Mesenchymal stem cell (in vitro differentiated cells and primary cell): ENCODE measurements around the gene PABPN1L.

Experiments used
- DNase-seq: peaks from one replicate; pipeline ENCODE4 v3.0.0-alpha.2; 2013
- H2AFZ ChIP-seq: one replicate; pipeline ENCODE4 v1.6.1; 2013; ENCODE audit warnings: low read depth, mild to moderate bottlenecking, control low read depth, inconsistent platforms, low read length, moderate library complexity
- H2AK5ac ChIP-seq: 2 replicates; pipeline ENCODE4 v1.6.1; 2013; ENCODE audit warnings: low read length, moderate library complexity, mild to moderate bottlenecking, inconsistent platforms; ENCODE audit not compliant: severe bottlenecking
- H2BK120ac ChIP-seq: one replicate; pipeline ENCODE4 v1.6.1; 2013; ENCODE audit warnings: low read depth, mild to moderate bottlenecking, inconsistent platforms, low read length, moderate library complexity
- H2BK12ac ChIP-seq, 2 experiments: one replicate each; pipeline ENCODE4 v1.6.1; 2013; ENCODE audit warnings: inconsistent platforms in 2 of 2, low read length in 2 of 2, mild to moderate bottlenecking in 2 of 2, moderate library complexity in 2 of 2, control low read depth in 1 of 2
- H2BK15ac ChIP-seq: one replicate; pipeline ENCODE4 v1.6.1; 2013; ENCODE audit warnings: mild to moderate bottlenecking, low read depth, inconsistent platforms; ENCODE audit not compliant: poor library complexity, severe bottlenecking
- H2BK5ac ChIP-seq: 2 replicates; pipeline ENCODE4 v1.6.1; 2013; ENCODE audit warnings: low read depth, mild to moderate bottlenecking, low read length, control low read depth, inconsistent platforms; ENCODE audit not compliant: poor library complexity, severe bottlenecking
- H3K14ac ChIP-seq, 2 experiments: one replicate each; pipeline ENCODE4 v1.6.1; 2013; ENCODE audit warnings: inconsistent platforms in 2 of 2, low read length in 2 of 2, control low read depth in 1 of 2, mild to moderate bottlenecking in 1 of 2, moderate library complexity in 1 of 2
- H3K18ac ChIP-seq, 2 experiments: one replicate each; pipeline ENCODE4 v1.6.1; 2013; ENCODE audit warnings: inconsistent platforms in 2 of 2, low read length in 2 of 2, control low read depth in 1 of 2, low read depth in 1 of 2, mild to moderate bottlenecking in 1 of 2
- H3K23ac ChIP-seq, 2 experiments: one replicate each; pipeline ENCODE4 v1.6.1; 2013; ENCODE audit warnings: inconsistent platforms in 2 of 2, low read length in 2 of 2, mild to moderate bottlenecking in 2 of 2, moderate library complexity in 2 of 2, control low read depth in 1 of 2
- H3K27ac ChIP-seq: 2 replicates; pipeline ENCODE4 v1.5.1; 2013; ENCODE audit warnings: mild to moderate bottlenecking, moderate library complexity, low read length, control low read depth, inconsistent platforms; ENCODE audit not compliant: poor library complexity, severe bottlenecking
- H3K27me3 ChIP-seq, 2 experiments: 2 replicates each; pipeline versions ENCODE4 v1.6.1 to v1.7.0; 2013; ENCODE audit warnings: low read length in 2 of 2, mild to moderate bottlenecking in 2 of 2, moderate library complexity in 2 of 2, control low read depth in 1 of 2, inconsistent platforms in 1 of 2; ENCODE audit not compliant: control insufficient read depth in 1 of 2, insufficient read depth in 1 of 2
- H3K36me3 ChIP-seq, 2 experiments: 2 replicates each; pipeline versions ENCODE4 v1.6.1 to v1.7.0; 2013; ENCODE audit warnings: low read length in 2 of 2, control low read depth in 1 of 2, inconsistent platforms in 1 of 2, low read depth in 1 of 2, mild to moderate bottlenecking in 1 of 2; ENCODE audit not compliant: insufficient read depth in 2 of 2, control insufficient read depth in 1 of 2
- H3K4ac ChIP-seq, 2 experiments: one replicate each; pipeline ENCODE4 v1.6.1; 2013; ENCODE audit warnings: inconsistent platforms in 2 of 2, low read length in 2 of 2, mild to moderate bottlenecking in 2 of 2, moderate library complexity in 2 of 2, control low read depth in 1 of 2, low read depth in 1 of 2
- H3K4me1 ChIP-seq: 2 replicates; pipeline ENCODE4 v1.6.1; 2013; ENCODE audit warnings: low read depth, low read length, control low read depth; ENCODE audit not compliant: control insufficient read depth, insufficient read depth
- H3K4me2 ChIP-seq: 2 replicates; pipeline ENCODE4 v1.6.1; 2013; ENCODE audit warnings: low read length, mild to moderate bottlenecking, inconsistent platforms; ENCODE audit not compliant: poor library complexity, severe bottlenecking
- H3K4me3 ChIP-seq, 2 experiments: 2 replicates each; pipeline versions ENCODE4 v1.5.1 to v1.7.0; 2013; ENCODE audit warnings: low read length in 2 of 2, mild to moderate bottlenecking in 2 of 2, control low read depth in 1 of 2, low read depth in 1 of 2; ENCODE audit not compliant: insufficient read depth in 1 of 2
- H3K79me1 ChIP-seq: replicated peaks from 2 replicates; pipeline ENCODE4 v1.6.1; 2013; ENCODE audit warnings: mild to moderate bottlenecking, control low read depth, low read length, inconsistent platforms; ENCODE audit not compliant: poor library complexity, severe bottlenecking
- H3K9ac ChIP-seq: 2 replicates; pipeline ENCODE4 v1.7.0; 2013; ENCODE audit warnings: mild to moderate bottlenecking, low read length, moderate library complexity
- H3K9me3 ChIP-seq: 2 replicates; pipeline ENCODE4 v1.7.0; 2013; ENCODE audit warnings: mild to moderate bottlenecking, low read length; ENCODE audit not compliant: control insufficient read depth
- H4K8ac ChIP-seq: one replicate; pipeline ENCODE4 v1.6.1; 2013; ENCODE audit warnings: inconsistent platforms, mild to moderate bottlenecking, low read length, moderate library complexity
- H4K91ac ChIP-seq: one replicate; pipeline ENCODE4 v1.6.1; 2013; ENCODE audit warnings: mild to moderate bottlenecking, low read length, inconsistent platforms
- WGBS: methylation state at CpG from one replicate; pipeline ENCODE4 v1.1.7; 2013; ENCODE audit warnings: mixed read lengths; 5-methylcytosine and 5-hydroxymethylcytosine counted together

The PABPN1L gene

DNA sequence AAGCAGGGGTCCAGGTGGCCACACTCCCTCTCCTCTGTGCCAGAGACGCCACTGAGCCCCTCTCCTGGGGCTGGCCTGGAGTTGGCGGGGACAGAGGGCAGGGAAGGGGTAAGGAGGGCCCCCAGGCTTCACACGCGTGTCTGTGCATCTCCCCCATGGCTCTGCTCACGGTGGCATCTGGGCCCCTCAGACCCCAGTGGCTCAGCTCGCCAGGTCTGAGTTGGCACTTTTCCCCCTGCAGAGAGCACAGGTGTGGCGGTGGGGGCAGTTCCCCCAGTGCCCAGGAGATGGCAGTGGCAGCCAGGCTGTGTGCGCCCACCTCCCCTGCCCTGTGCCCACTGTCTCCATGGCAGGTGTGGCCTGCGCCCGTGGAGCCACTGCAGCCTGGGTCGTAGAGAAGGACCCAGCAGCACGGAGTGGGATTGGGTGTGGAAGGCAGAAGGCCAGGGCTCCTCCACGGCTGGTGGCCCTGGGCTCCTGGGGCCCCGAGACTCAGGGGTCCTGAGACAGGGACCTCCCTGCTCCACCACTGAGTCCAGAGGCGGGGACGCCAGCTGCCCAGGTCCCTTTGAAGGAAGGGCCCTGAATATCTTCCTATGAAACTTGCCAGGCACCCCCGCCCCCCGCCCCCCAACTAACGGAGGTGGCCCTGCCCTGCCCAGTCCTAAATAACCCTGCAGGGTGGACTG lies 50.4 kb downstream of the PABPN1L start:
- Histone ChIP-seq H3K27me3 (no peaks in the 10 kb centered on the region), H3K4ac (no peak overlapping the region), H3K79me1 (no peaks in the 10 kb centered on the region), H2BK5ac (no peak overlapping the region), H4K8ac (no peak overlapping the region), H3K4me2 (no peak overlapping the region), H4K91ac (no peak overlapping the region), H2BK15ac (no peak overlapping the region), H2BK12ac (no peak overlapping the region), H3K9me3 (no peaks in the 10 kb centered on the region), H2AK5ac (no peak overlapping the region), H2AFZ (no peak overlapping the region), H3K4me1 (peaks cover 13% of the 10 kb centered on the region), H2BK120ac (no peak overlapping the region), H3K9ac (no peak overlapping the region), H3K4me3 (no peak overlapping the region), H3K14ac (no peak overlapping the region), H3K27ac (no peak overlapping the region), H3K18ac (no peak overlapping the region), H3K23ac (no peak overlapping the region), H3K36me3 (peaks cover 0 to 16% of the 10 kb centered on the region in 2 experiments)
- DNase-seq = peak; percentile 27
- WGBS = 78% methylated on average over 19 of the region's 19 CpGs

DNA sequence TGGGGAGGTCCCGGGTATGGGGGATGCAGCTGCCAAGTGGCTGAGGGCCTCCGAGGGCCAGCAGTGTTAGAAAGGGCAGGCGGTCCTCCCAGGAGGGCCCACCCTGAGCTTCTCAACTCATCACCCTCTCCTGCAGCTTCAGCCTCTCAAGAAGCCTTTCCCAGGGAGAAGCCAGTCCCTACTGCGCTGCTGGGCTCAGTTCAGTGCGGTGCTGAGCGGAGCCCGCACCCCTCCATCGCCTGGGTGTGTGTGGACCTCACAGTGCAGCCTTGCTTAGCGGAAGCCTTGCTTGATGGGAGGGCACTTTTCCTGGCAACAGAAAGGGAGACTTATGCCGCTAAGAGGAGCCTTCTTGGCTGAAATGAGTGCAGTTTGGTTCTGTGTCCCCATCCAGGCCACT lies 51.2 kb downstream of the PABPN1L start:
- Histone ChIP-seq H3K4ac (no peak overlapping the region), H3K14ac (no peak overlapping the region), H3K23ac (no peak overlapping the region), H4K91ac (no peak overlapping the region), H3K79me1 (peaks cover 4% of the 10 kb centered on the region), H3K9me3 (no peaks in the 10 kb centered on the region), H2BK15ac (no peak overlapping the region), H3K36me3 (peaks cover 0 to 9% of the 10 kb centered on the region in 2 experiments), H3K18ac (no peak overlapping the region), H3K9ac (no peak overlapping the region), H3K27me3 (no peaks in the 10 kb centered on the region), H2AK5ac (no peak overlapping the region), H3K27ac (no peak overlapping the region), H2BK12ac (no peak overlapping the region), H2AFZ (no peak overlapping the region), H2BK5ac (no peak overlapping the region), H3K4me3 (no peak overlapping the region), H2BK120ac (no peak overlapping the region), H3K4me2 (no peak overlapping the region), H3K4me1 (peaks cover 20% of the 10 kb centered on the region), H4K8ac (peak overlapping the region; percentile 14)
- WGBS = 95% methylated on average over 10 of the region's 10 CpGs
- DNase-seq = no peak

DNA sequence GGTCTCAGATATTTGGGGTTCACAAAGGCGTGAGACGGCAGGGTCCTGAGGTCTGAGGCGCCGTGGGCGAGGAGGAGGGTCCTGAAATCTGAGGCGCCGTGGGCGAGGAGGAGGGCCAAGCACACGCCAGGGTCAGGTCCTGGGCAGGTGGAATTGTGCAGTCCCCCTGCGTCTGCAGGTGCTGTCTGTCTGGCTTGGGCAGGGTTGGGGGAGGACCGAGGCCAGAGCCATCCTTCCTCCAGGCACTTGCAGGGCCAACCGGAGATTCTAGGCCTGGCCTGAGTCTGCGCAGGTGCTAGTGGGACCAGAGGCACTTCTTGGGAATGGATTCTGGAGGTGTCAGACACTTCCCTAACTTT lies 52.3 kb downstream of the PABPN1L start:
- H3K79me1 ChIP-seq = peaks cover 9% of the 10 kb centered on the region
- H3K14ac ChIP-seq = no peak overlapping the region
- no peak overlapping the region for H3K18ac ChIP-seq
- no peak overlapping the region for H2BK15ac ChIP-seq
- no peak overlapping the region for H4K91ac ChIP-seq
- no peak overlapping the region for H3K27ac ChIP-seq
- no peak overlapping the region for H3K4me2 ChIP-seq
- no peak overlapping the region for H3K9ac ChIP-seq
- peaks cover 8 to 17% of the 10 kb centered on the region in 2 experiments for H3K36me3 ChIP-seq
- H3K23ac ChIP-seq = no peak overlapping the region
- H2BK5ac ChIP-seq = no peak overlapping the region
- no peak overlapping the region for H3K4ac ChIP-seq
- H2BK12ac ChIP-seq = no peak overlapping the region
- no peaks in the 10 kb centered on the region for H3K27me3 ChIP-seq
- 88% methylated on average over 13 of the region's 13 CpGs for WGBS
- H2AK5ac ChIP-seq = no peak overlapping the region
- no peaks in the 10 kb centered on the region for H3K9me3 ChIP-seq
- H3K4me3 ChIP-seq = no peak overlapping the region
- no peak for DNase-seq
- no peak overlapping the region for H2BK120ac ChIP-seq
- H2AFZ ChIP-seq = no peak overlapping the region
- peaks cover 31% of the 10 kb centered on the region for H3K4me1 ChIP-seq
- no peak overlapping the region for H4K8ac ChIP-seq
